GM10847 (cell line): ENCODE results near the gene VARS1.

Experiments
- POLR2A ChIP-seq: IDR thresholded peaks from 2 replicates; pipeline ENCODE4 v1.6.1; 2011; ENCODE audit not compliant: insufficient read length; ENCODE audit errors: extremely low read depth

VARS1 gene

DNA sequence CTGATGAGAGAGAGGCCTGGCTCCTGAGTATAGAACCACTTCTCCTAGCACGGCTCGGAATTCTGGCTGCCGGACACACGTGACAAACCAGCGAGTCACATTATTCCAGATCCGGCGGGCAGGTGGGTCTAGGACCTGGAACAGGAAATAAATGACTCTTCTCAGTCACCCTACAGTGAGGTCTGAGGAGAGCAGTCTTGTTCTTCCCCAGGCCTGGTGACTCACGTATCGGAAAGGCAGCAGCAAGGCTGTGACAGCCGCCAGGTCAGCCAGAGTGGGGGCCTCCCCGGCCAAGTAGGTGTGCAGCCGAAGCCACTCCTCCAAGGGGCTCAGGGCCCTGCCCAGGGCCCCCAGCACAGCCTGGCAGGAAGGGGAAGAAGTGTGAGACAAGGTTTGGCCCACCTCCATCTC lies 2.8 kb downstream of the VARS1 start:
- TF ChIP-seq POLR2A: no peak

DNA sequence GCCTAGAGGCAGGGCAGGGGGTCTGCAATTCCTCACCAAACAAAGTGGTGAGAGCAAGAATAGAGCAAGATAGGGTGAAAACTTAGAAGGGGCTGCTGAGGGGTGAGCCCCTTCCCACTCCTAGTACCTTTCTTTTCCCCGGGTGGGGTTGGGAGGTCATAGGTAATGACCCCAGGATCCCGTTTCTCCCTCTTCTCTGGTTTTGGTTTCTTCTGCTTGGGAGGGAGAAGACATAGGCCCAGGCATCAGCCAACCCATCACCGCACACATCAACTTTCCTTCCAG lies 3.5 kb downstream of the VARS1 start:
- TF ChIP-seq POLR2A: no peak

DNA sequence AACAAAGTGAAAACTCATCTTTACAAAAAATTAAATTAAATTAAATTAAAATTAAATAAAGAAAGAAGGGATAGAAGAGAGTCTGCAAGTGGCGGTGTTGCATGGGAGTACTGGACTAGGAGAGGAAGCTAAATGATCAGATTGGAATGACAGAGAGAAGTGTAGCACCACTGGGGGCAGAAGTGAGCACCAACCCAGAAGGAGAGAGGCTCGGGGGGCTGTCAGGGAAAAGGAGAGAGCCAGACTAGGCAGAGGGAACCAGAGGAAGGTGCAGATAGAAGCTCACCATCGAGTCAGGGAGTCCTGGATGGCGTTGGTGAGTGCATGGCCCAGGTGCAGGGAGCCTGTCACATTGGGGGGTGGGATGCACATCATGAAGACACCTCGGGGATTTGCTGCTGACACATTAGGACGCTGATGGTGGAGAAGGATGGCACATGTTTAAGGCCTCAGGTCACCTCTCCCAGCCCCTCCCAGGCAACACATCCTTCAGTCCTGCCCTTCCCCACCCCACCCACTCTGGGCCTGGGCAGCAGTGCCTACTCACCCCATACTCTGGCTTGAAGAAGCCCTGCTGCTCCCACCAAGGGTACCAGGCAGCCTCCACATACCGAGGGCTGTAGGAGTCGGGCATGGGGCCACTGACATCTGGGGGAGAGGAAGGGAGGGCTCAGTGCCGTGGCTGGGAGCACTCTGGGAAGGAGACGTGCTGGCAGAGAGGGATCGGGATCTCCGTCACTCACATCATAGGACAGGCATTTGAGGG lies 4.0 kb downstream of the VARS1 start:
- no peak for TF ChIP-seq POLR2A

GRCh38 chr6:31785475-31785874 lies 10.1 kb downstream of the VARS1 start:
- no peak for TF ChIP-seq POLR2A

GRCh38 chr6:31784098-31784925 lies 11.2 kb downstream of the VARS1 start:
- no peak for TF ChIP-seq POLR2A

GRCh38 chr6:31782126-31782855 lies 13.3 kb downstream of the VARS1 start:
- no peak for TF ChIP-seq POLR2A

DNA sequence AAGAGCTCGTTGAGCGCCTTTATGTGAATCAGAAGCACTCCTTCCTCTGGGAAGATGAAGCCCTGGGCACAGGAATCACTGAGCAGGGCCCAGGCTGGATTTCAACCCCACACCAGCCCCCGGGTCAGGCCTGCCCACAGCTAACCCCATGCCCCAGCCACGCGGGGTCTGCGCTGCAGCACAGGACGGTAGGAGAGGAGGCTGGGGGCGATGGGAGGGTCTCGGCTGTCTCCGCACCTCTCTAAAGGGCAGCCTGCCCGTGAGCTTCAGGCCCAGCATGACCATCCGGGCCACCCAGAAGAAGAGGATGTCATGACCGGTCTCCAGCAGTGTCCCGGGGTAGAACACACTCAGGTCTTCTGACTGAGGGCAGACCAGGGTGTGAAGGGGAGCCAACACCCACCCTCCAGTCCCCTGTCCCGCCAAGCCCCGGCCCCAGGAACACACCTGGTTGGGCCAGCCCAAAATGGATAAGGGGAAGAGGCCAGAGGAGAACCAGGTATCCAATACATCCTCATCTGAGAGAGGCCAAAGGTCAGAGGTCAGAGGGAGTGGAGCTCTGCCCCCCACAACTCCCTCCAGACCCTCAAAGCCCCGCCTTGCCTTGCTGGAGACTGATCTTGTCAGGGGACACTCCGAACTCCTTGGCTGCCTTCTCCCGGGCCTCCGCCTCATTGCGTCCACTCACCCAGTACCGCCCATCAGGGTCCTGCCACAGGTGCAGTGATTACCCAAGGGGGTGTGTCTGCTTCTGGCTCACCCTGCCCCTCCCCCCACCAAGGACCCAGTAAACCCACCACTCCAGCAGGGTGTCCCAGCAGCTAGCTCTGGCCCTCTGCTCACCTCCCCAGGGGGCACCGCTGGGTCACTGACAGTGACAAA lies 14.1 kb downstream of the VARS1 start:
- no peak for TF ChIP-seq POLR2A

GRCh38 chr6:31780507-31781243 lies 14.9 kb downstream of the VARS1 start:
- TF ChIP-seq POLR2A: no peak

DNA sequence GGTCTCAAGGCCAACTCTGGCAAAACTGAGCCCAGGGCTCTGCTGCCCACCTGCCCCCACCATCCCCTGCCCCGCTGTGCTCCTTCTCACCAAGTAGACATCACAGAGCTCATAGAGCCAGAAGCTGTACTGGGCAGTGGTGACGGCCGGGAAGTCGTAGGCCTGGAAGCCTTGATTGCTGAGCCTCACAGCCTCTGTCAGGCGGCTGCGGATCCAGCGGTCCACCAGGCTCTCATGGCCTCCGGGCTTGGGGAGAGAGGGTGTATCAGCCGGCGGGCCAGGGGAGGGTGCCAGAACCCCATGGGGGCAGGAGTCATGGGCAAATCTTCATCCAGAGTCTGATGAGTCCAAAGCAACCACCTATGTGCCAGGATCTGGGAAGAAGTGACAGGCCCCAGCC lies 15.6 kb downstream of the VARS1 start:
- TF ChIP-seq POLR2A: no peak

- no peak for TF ChIP-seq POLR2A
These were observed 16.3 kb downstream of the VARS1 start for GRCh38 chr6:31778999-31779885.

GRCh38 chr6:31778193-31778592 lies 17.4 kb downstream of the VARS1 start:
- TF ChIP-seq POLR2A: no peak

DNA sequence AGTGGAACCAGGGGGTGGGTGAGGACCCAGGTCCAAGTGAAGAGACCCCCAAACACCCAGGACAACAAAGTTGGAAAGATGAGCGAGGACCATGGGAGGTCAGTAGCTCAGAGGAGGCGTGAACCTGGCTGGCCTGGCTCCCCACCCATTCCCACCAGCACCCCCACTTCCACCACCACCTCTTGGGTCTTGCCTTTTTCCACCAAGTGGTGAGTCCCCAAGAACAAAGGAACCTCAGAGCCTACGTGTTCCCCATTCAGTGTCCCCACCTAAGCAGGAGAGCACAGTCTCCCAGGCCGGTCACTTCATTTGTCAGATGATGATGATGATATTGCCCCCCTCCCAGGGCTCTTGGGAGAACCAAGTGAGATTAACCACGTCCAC lies 17.9 kb downstream of the VARS1 start:
- TF ChIP-seq POLR2A: no peak

DNA sequence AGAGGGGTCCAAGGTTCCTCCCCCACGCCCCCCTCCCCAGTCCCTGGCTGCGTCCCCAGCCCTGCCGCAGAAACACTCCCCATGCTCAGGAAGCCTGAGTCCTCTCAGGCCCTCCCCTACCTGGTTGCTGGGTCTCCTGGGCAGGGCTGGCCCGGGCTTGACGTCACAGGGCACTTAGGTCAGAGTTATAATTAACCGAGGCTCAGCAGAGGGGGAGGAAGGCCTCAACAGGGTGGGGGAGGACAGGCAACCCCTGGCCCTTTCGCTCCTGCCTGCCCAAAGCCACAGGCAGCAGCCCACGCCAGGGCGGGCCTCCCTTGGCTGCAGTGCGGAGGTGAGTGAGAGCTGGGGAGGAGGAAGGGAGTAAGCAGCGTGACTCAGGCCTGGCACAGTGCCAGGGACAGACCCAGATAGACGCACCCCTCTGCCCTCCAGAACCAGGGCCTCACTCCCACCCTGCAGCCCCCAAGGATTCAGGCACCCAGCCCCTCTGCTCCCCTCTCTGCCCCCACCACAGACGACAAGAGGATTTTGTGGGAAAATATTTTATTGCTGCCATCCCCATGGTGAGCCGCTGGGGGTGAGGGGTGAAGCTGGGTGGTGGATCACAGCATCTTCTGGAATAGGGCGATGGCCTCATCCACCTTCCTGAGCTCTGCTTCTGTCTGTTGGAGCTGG lies 18.4 kb downstream of the VARS1 start, which contains the start of gene VWA7:
VWA7 (minus strand) TSS at position 340 of the 678 bp plus-strand sequence. CDS start 549 bp downstream, outside the sequence.
- no peak for TF ChIP-seq POLR2A
